ENCODE results near the gene HOXD3. TPM values are rescaled to one million over a fixed set of nuclear protein-coding genes. Genes with fewer than 3 reads are reported as not detected.

The HOXD3 gene
- polyA plus RNA-seq, 1 of the 3 experiments (the other 2 are of a cell fraction): 0.81 TPM

GRCh38 chr2:176126929-176127773, 30.0 kb upstream of the HOXD3 start (continued):
- TF ChIP-seq EZH2phosphoT487 (IDR thresholded peaks at IDR 0.05; ENCODE audit: borderline replicate concordance, low read depth) (no peak), GATA2 (CRISPR knock-in tag; IDR thresholded peaks at IDR 0.05) (no peak)

DNA sequence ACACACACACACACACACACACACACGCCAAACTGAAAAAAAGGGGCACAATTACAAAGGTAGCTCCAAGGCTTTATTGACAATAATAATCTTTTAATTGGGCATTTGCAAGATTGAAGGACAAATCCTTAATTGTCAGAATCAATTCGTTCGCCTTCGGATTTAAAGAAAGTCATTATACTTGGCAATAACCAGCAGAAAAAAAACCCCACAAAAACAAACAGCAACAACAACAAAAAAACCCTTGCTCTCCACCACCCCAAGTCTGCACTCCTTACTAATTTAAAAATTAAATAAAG, 29.4 kb upstream of the HOXD3 start:
- Histone ChIP-seq H3K4me3 (ENCODE audit: low read depth in 2 of 2, low read length in 1 of 2) (no peak overlapping the region), H3K27ac (ENCODE audit: low read depth in 2 of 2, low read length in 1 of 2) (no peak overlapping the region), H3K27me3 (ENCODE audit: insufficient read depth) (no peaks in the 10 kb centered on the region), H3F3A (replicated peaks; ENCODE audit: insufficient read depth) (peaks cover 11% of the 10 kb centered on the region), H3K4me1 (ENCODE audit: control insufficient read depth in 1 of 2, insufficient read depth in 2 of 2, low read depth in 1 of 2, low read length in 1 of 2) (peaks cover 4 to 22% of the 10 kb centered on the region in 2 experiments; a peak in 3 of 4 replicates), H3K4me2 (no peak overlapping the region), H3K9ac (no peak overlapping the region), H2AFZ (ENCODE audit: low read depth) (no peak overlapping the region), H4K20me1 (ENCODE audit: insufficient read depth) (no peaks in the 10 kb centered on the region), H3K9me2 (no peaks in the 10 kb centered on the region), H3K79me2 (ENCODE audit: insufficient read depth) (peaks cover 10% of the 10 kb centered on the region), H3K9me3 (no peaks in the 10 kb centered on the region), H3K36me3 (replicated peaks in 1 of 2; ENCODE audit: control insufficient read depth in 1 of 2, insufficient read depth in 2 of 2, low read length in 1 of 2) (no peaks in the 10 kb centered on the region)
- no peak for DNase-seq
- CTCF ChIA-PET: interaction anchor here (0.7 to 26.1 kb wide), 32 partner anchors 13 to 1779 kb away, joined by 3 to 1047 read pairs (median 6); partner anchors contain the start of gene HOXD10
- TF ChIP-seq JUND (IDR thresholded peaks at IDR 0.05) (no peak), RXRA (IDR thresholded peaks at IDR 0.05; ENCODE audit: borderline replicate concordance, low read depth) (no peak), TAF1 (IDR thresholded peaks at IDR 0.05; ENCODE audit: borderline replicate concordance, low read depth, low read length) (no peak), SMC3 (IDR thresholded peaks at IDR 0.05; ENCODE audit: low read depth, low read length) (no peak), ZBTB33 (IDR thresholded peaks at IDR 0.05; ENCODE audit: borderline replicate concordance, low read depth) (no peak), RAD21 (IDR thresholded peaks at IDR 0.05; ENCODE audit: low read length) (no peak), RFX5 (IDR thresholded peaks at IDR 0.05; ENCODE audit: low read length) (no peak), FOXJ3 (CRISPR knock-in tag; IDR thresholded peaks at IDR 0.05) (no peak), GABPA (IDR thresholded peaks at IDR 0.05; ENCODE audit: low read depth) (no peak)
- TF ChIP-seq, protein P1, sequence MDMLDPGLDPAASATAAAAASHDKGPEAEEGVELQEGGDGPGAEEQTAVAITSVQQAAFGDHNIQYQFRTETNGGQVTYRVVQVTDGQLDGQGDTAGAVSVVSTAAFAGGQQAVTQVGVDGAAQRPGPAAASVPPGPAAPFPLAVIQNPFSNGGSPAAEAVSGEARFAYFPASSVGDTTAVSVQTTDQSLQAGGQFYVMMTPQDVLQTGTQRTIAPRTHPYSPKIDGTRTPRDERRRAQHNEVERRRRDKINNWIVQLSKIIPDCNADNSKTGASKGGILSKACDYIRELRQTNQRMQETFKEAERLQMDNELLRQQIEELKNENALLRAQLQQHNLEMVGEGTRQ (IDR thresholded peaks at IDR 0.05; ENCODE audit: borderline replicate concordance, low read depth, low read length): no peak
- TF ChIP-seq, protein P2, sequence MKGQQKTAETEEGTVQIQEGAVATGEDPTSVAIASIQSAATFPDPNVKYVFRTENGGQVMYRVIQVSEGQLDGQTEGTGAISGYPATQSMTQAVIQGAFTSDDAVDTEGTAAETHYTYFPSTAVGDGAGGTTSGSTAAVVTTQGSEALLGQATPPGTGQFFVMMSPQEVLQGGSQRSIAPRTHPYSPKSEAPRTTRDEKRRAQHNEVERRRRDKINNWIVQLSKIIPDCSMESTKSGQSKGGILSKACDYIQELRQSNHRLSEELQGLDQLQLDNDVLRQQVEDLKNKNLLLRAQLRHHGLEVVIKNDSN (IDR thresholded peaks at IDR 0.05; ENCODE audit: borderline replicate concordance, low read depth): no peak
- TF ChIP-seq, protein P3, sequence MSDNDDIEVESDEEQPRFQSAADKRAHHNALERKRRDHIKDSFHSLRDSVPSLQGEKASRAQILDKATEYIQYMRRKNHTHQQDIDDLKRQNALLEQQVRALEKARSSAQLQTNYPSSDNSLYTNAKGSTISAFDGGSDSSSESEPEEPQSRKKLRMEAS (IDR thresholded peaks at IDR 0.05; ENCODE audit: low read depth): no peak
- POLR2A ChIA-PET: interaction anchor here (0.8 to 1.3 kb wide), 2 partner anchors 8 to 524 kb away, joined by 5 to 6 read pairs; no protein-coding TSS in a partner anchor
- 95% methylated on average over 4 of the region's 4 CpGs for WGBS (ENCODE audit: low lambda C conversion rate)
